ENCODE measurements around the gene RNF8. TPM values are rescaled to one million over a fixed set of nuclear protein-coding genes. Genes with fewer than 3 reads are reported as not detected.

The RNF8 gene
- total and polyA plus RNA-seq, 2 donors (not counting 3 experiments of a cell fraction or from before 2014, with no cell fraction given): 16.6 to 27.3 TPM

GRCh38 chr6:37407948-37408347, 54.2 kb downstream of the RNF8 start:
- no peak overlapping the region for H3K9ac ChIP-seq (replicated peaks; ENCODE audit: extremely low read depth, insufficient read depth, low read length)
- no peaks in the 10 kb centered on the region for H4K20me1 ChIP-seq (replicated peaks; ENCODE audit: control insufficient read depth, extremely low read depth, insufficient read depth, low read length)
- ChIA-PET POLR2A (no interaction called here), CTCF (no interaction called here)
- TF ChIP-seq GATA2 (IDR thresholded peaks at IDR 0.05; ENCODE audit: insufficient read depth, insufficient read length, low read depth, low read length) (no peak), POLR2A (IDR thresholded peaks at IDR 0.05; ENCODE audit: low read depth, low read length) (no peak), FOS (IDR thresholded peaks at IDR 0.05; ENCODE audit: borderline replicate concordance, insufficient read depth, low read length) (no peak), MYC (IDR thresholded peaks at IDR 0.05; ENCODE audit: low read depth, low read length) (no peak), POLR2AphosphoS5 (IDR thresholded peaks at IDR 0.05; ENCODE audit: insufficient read depth, low read depth, low read length) (no peak), MAX (IDR thresholded peaks at IDR 0.05; ENCODE audit: insufficient read depth, insufficient read length) (no peak), JUN (IDR thresholded peaks at IDR 0.05; ENCODE audit: borderline replicate concordance, insufficient read depth, insufficient read length, low read depth) (no peak), EZH2 (IDR thresholded peaks at IDR 0.05; ENCODE audit: borderline replicate concordance, low read depth, low read length, severe bottlenecking) (no peak), CTCF (IDR thresholded peaks at IDR 0.05; ENCODE audit: extremely low read depth in 1 of 2, insufficient read depth in 1 of 2, low read depth in 1 of 2, low read length in 2 of 2) (no peak)
- H3K4me2 ChIP-seq (ENCODE audit: insufficient read depth, low read length): no peak overlapping the region
- dilution Hi-C loops (cut with MboI; ENCODE audit: extremely low pct_ligation_motif_present, low sequenced_read_pairs): no loop called here
- H3K27ac ChIP-seq (ENCODE audit: insufficient read depth, low read depth, low read length): no peak overlapping the region
- H3K36me3 ChIP-seq (ENCODE audit: control insufficient read depth in 2 of 2, extremely low read depth in 1 of 2, insufficient read depth in 2 of 2, low read length in 2 of 2): no peaks in the 10 kb centered on the region
- H3K4me1 ChIP-seq (ENCODE audit: control insufficient read depth, extremely low read depth, insufficient read depth, low read length): no peaks in the 10 kb centered on the region
- H3K27me3 ChIP-seq (ENCODE audit: control insufficient read depth in 2 of 2, insufficient read depth in 2 of 2, low read length in 2 of 2): peaks cover 4 to 23% of the 10 kb centered on the region in 2 experiments
- no peaks in the 10 kb centered on the region for H3K79me2 ChIP-seq (ENCODE audit: control insufficient read depth, insufficient read depth, low read length)
- H3K9me1 ChIP-seq (replicated peaks; ENCODE audit: control insufficient read depth, extremely low read depth, insufficient read depth, low read length): no peaks in the 10 kb centered on the region
- no peak for FAIRE-seq
- intact Hi-C loops (cut with micrococcal nuclease): no loop called here
- DNase-seq (ENCODE audit: low read depth, low spot score): no peak
- no peak overlapping the region for H2AFZ ChIP-seq (ENCODE audit: low read depth, low read length)
- H3K9me3 ChIP-seq (replicated peaks; ENCODE audit: control insufficient read depth, insufficient read depth, low read length): no peaks in the 10 kb centered on the region
- no peak overlapping the region for H3K4me3 ChIP-seq (replicated peaks in 1 of 3; ENCODE audit: insufficient read depth in 1 of 3, low read depth in 1 of 3, low read length in 3 of 3)
- BruUV-seq (replicated peaks): no TSS peak
